Stomach (tissue), 9 donors: ENCODE data around the gene ADI1. TPM values are rescaled to one million over a fixed set of nuclear protein-coding genes. Genes with fewer than 3 reads are reported as not detected.
"Not testable (repeated sequence)": the region's sequence is repeated elsewhere in the genome, so short reads cannot be mapped to it uniquely, and the experiment has no call there.

Source experiments
- DNase-seq, 2 donors: peaks; one replicate each; pipeline versions ENCODE4 v3.0.0 to v3.0.0-alpha.2; 2013 to 2019
- H3K27ac ChIP-seq, 5 donors: fragments of 200-600 bp in 4 of 5; sonication (generic) in 4 of 5; one replicate each; pipeline ENCODE4 v1.5.1; 2013 to 2019; ENCODE audit warnings: mild to moderate bottlenecking in 1 of 5, moderate library complexity in 1 of 5
- H3K27me3 ChIP-seq, 3 donors: fragments of 200-600 bp; sonication (generic); one replicate each; pipeline ENCODE4 v1.5.1; 2017 to 2019; ENCODE audit warnings: mixed run types in 1 of 3
- H3K36me3 ChIP-seq, 4 donors: fragments of 200-600 bp; sonication (generic); 1 replicate in 3 of 4; 2 replicates in 1 of 4; pipeline ENCODE4 v1.5.1; 2016 to 2019
- H3K4me1 ChIP-seq, 4 donors: fragments of 200-600 bp; sonication (generic); one replicate each; pipeline ENCODE4 v1.5.1; 2016 to 2019
- H3K4me3 ChIP-seq, 4 donors: fragments of 200-600 bp; sonication (generic) in 3 of 4; one replicate each; pipeline ENCODE4 v1.5.1; 2016 to 2019; ENCODE audit warnings: mild to moderate bottlenecking in 1 of 4
- H3K9me3 ChIP-seq, 4 donors: fragments of 200-600 bp; sonication (generic); one replicate each; pipeline ENCODE4 v1.5.1; 2016 to 2019
- EP300 ChIP-seq: sonication (generic); formaldehyde crosslinking; IDR thresholded peaks from one replicate; pipeline ENCODE4 v1.6.1; 2017; ENCODE audit warnings: antibody characterized with exemption
- POLR2A ChIP-seq, 4 donors: fragments of 450-650 bp; IDR thresholded peaks; one replicate each; pipeline ENCODE4 v1.6.1; 2016; ENCODE audit warnings: antibody characterized with exemption in 4 of 4, control low read depth in 2 of 4, mild to moderate bottlenecking in 1 of 4, moderate library complexity in 1 of 4
- POLR2AphosphoS5 ChIP-seq, 3 donors: sonication (generic); formaldehyde crosslinking; IDR thresholded peaks; one replicate each; pipeline ENCODE4 v1.6.1; 2016; ENCODE audit warnings: antibody characterized with exemption in 3 of 3
- WGBS, 5 donors: extraction: QIAGEN DNeasy Blood & Tissue Kit in 3 of 5; methylation state at CpG; one replicate each; pipeline versions ENCODE4 v1.1.5 to v1.1.7; 2013 to 2018; 5-methylcytosine and 5-hydroxymethylcytosine counted together
- intact Hi-C: fragments of 100-400 bp; cut with DNase I; formaldehyde crosslinking; loops from one replicate; pipeline ENCODE4 v1.15.1; 2023; ENCODE audit warnings: low total_unique reads
- polyA plus RNA-seq, 3 donors: library from polyadenylated mRNA; stranded (reverse); fragments of 200-250 nt; gene quantifications; one replicate each; pipeline ENCODE4 v1.2.3, GENCODE V29; 2013
- total RNA-seq, 5 donors: library from RNA; depleted of rRNA; stranded (reverse); fragments of >200 nt; gene quantifications; one replicate each; pipeline versions ENCODE4 v1.1.0 to v1.2.3, GENCODE V29; 2014 to 2016
- TF ChIP-seq, protein P1 (sequence below), 7 experiments: fragments of 450-650 bp in 4 of 7; fragments of 200-600 bp in 3 of 7; sonication (generic) in 3 of 7; IDR thresholded peaks; one replicate each; pipeline ENCODE4 v1.5.1; 2016 to 2019; ENCODE audit warnings: antibody characterized with exemption in 7 of 7, control low read depth in 2 of 7, mild to moderate bottlenecking in 1 of 7
- donor health status: healthy with polysubstance abuse.
- donor health status: Bipolar disorder and iron deficiency.
- donor health status: healthy.

Gene ADI1
- total and polyA plus RNA-seq, 8 donors = 25.1 to 124 (median 67.5) TPM

DNA sequence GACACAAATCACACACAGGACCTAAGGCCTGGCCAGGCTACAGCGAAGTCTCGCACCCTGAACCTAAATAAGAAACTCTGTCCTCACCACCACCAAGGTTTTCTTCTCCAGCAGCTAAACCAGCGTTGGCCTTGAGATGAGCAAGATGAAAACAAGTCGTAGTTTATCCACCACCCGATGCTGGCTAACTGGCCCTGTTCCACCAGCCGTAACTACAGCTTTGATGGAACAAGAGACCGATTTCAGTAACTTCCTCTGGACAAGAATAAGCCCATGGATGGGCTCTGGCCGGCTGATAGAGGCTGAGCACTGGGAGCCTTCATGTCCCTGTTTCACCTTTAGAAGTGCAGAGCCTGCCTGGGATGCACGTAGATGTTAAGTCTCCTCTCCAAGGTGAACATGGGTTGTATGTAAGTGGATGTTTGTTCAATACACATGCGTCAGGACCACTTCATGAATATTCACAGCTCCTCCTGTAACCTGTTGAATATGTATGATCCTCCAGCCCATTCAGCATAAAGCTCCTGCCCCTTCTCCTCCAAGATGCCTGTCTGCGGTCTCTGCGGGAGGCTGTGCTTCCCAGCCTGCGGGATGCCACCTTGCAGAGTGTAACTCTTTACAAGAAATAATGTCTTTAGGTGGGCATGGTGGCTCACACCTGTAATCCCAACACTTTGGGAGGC, 24.2 kb downstream of the ADI1 start:
- no peaks in the 10 kb centered on the region for H3K9me3 ChIP-seq
- H3K36me3 ChIP-seq = peaks cover 29 to 54% (median 53%) of the 10 kb centered on the region in 4 donors
- intact Hi-C loops = no loop called here
- no peak for TF ChIP-seq EP300
- TF ChIP-seq POLR2AphosphoS5 (IDR thresholded peaks at IDR 0.05) = no peak
- no peak for TF ChIP-seq POLR2A (IDR thresholded peaks at IDR 0.05)
- TF ChIP-seq, protein P1, sequence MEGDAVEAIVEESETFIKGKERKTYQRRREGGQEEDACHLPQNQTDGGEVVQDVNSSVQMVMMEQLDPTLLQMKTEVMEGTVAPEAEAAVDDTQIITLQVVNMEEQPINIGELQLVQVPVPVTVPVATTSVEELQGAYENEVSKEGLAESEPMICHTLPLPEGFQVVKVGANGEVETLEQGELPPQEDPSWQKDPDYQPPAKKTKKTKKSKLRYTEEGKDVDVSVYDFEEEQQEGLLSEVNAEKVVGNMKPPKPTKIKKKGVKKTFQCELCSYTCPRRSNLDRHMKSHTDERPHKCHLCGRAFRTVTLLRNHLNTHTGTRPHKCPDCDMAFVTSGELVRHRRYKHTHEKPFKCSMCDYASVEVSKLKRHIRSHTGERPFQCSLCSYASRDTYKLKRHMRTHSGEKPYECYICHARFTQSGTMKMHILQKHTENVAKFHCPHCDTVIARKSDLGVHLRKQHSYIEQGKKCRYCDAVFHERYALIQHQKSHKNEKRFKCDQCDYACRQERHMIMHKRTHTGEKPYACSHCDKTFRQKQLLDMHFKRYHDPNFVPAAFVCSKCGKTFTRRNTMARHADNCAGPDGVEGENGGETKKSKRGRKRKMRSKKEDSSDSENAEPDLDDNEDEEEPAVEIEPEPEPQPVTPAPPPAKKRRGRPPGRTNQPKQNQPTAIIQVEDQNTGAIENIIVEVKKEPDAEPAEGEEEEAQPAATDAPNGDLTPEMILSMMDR (IDR thresholded peaks at IDR 0.05) = no peak
- H3K4me1 ChIP-seq = peaks cover 0 to 15% (median 7%) of the 10 kb centered on the region in 4 donors
- H3K27ac ChIP-seq = no peak overlapping the region
- WGBS, 5 donors = 89 to 96% (median 92%) methylated on average over 13 of the region's 13 CpGs
- no peak overlapping the region for H3K4me3 ChIP-seq
- no peaks in the 10 kb centered on the region for H3K27me3 ChIP-seq
- DNase-seq = no peak

DNA sequence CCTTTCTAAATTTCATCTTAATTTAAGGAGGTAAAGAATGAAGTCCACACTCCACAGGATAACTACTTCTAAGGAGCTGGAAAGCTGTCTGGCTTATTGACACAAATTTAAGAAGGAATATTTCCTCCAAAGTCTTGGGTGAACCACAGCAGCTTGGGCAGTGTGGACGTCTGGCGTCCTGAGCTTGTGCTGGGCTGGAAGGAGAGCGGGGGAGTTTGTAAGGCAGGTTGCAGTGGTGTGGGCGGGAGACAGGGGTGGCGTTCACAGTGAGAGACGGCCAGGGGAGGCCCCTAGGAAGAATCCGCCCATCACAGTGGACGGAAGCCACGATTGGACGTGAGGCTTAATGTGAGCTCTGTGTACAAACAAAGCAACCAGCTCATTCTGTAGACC, 25.7 kb downstream of the ADI1 start:
- intact Hi-C loops = no loop called here
- no peak for TF ChIP-seq POLR2AphosphoS5 (IDR thresholded peaks at IDR 0.05)
- TF ChIP-seq POLR2A (IDR thresholded peaks at IDR 0.05) = no peak
- TF ChIP-seq, protein P1 (IDR thresholded peaks at IDR 0.05) = no peak
- no peak for TF ChIP-seq EP300
- peak in 1 of 2 donors; percentile 88 for DNase-seq
- no peaks in the 10 kb centered on the region for H3K9me3 ChIP-seq
- 19 to 32% (median 23%) methylated on average over 10 of the region's 10 CpGs for WGBS, 5 donors
- H3K27ac ChIP-seq = peak overlapping the region in 2 of 5 donors; percentile 34 to 37
- H3K4me1 ChIP-seq = peaks cover 0 to 22% (median 12%) of the 10 kb centered on the region in 4 donors
- H3K36me3 ChIP-seq = peaks cover 18 to 38% (median 38%) of the 10 kb centered on the region in 4 donors
- peak overlapping the region in 1 of 4 donors; percentile 4 for H3K4me3 ChIP-seq
- H3K27me3 ChIP-seq = no peaks in the 10 kb centered on the region

DNA sequence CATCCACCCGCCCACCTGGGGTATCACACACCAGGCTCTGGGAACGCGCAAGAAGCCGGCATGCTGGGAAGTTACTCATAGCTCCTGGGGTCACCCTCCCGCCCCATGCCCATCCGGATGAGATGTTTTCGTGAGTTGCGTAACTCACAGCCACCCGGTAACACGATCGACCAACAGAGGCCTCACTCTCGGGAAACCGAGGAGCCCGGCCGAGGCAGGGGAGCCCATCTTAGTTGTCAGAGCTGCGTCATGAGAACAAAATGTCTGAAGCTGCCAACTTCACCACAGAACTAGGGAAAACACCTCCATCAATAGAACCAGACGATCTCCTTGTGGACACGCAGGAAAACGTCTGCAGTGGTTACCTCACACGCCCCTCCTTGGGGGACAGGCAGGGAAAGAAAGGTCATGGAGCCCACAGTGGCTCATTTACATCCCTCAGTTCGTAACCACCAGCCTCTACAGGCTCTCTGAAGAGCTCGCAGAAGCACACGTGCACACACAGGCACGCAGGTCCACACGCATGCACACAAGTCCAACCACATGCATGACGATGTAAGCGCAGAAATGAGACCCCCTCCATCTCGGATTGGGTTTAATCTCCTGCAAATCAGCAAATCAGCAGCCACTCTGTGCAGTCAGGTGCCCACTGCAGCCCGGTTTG, 26.2 kb downstream of the ADI1 start:
- intact Hi-C loops = no loop called here
- Histone ChIP-seq H3K4me1 (peaks cover 0 to 25% (median 13%) of the 10 kb centered on the region in 4 donors), H3K27me3 (no peaks in the 10 kb centered on the region), H3K27ac (peak overlapping the region in 2 of 5 donors; percentile 34 to 37), H3K9me3 (no peaks in the 10 kb centered on the region), H3K36me3 (peaks cover 13 to 33% (median 33%) of the 10 kb centered on the region in 4 donors), H3K4me3 (no peak overlapping the region)
- 70 to 80% (median 72%) methylated on average over 29 of the region's 29 CpGs for WGBS, 5 donors
- peak in 1 of 2 donors; percentile 23 for DNase-seq
- TF ChIP-seq POLR2AphosphoS5 (IDR thresholded peaks at IDR 0.05) (no peak), EP300 (no peak), POLR2A (IDR thresholded peaks at IDR 0.05) (no peak)
- TF ChIP-seq, protein P1 (IDR thresholded peaks at IDR 0.05) = no peak

DNA sequence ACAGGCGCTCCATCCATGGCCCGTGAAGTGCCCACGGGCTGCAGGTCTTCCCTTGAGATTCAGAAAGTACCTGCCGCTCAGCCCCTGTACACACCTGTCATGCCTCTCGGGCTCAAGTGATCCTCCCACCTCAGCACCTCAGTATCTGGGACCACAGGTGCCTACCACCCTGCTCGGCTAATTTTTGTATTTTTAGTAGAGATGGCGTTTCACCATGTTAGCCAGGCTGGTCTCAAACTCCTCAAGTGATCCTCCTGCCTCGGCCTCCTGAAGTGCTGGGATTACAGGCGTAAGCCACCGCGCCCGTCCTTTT, 26.9 kb downstream of the ADI1 start:
- H3K27me3 ChIP-seq, H3K9me3 ChIP-seq, H3K27ac ChIP-seq, intact Hi-C loops, H3K4me3 ChIP-seq: not testable (repeated sequence)
- H3K36me3 ChIP-seq = peaks cover 7 to 27% (median 26%) of the 10 kb centered on the region in 4 donors
- peaks cover 3 to 25% (median 13%) of the 10 kb centered on the region in 4 donors for H3K4me1 ChIP-seq
- peak in 1 of 2 donors; percentile 17 for DNase-seq
- 82 to 94% (median 89%) methylated on average over 12 of the region's 12 CpGs for WGBS, 5 donors
